GM19023 (cell line): ENCODE results near the gene CCDC194.
"Not testable (repeated sequence)": the region's sequence is repeated elsewhere in the genome, so short reads cannot be mapped to it uniquely, and the experiment has no call there.

Source experiments
- ATAC-seq: cut with Tn5 transposase; IDR thresholded peaks from one replicate; pipeline ENCODE4 v1.9.1; 2021; ENCODE audit warnings: mild to moderate bottlenecking, moderate library complexity; ENCODE audit not compliant: unreplicated experiment

Gene CCDC194

GRCh38 chr19:17376935-17377600 is 16.9 kb downstream of the CCDC194 start, which contains the start of gene PLVAP:
PLVAP (minus strand) TSS chr19:17377342; CDS start chr19:17377288, 54 bp downstream.
- ATAC-seq = no peak

- ATAC-seq = peak; percentile 72
Observed at GRCh38 chr19:17370026-17370587, 23.9 kb downstream of the CCDC194 start.

DNA sequence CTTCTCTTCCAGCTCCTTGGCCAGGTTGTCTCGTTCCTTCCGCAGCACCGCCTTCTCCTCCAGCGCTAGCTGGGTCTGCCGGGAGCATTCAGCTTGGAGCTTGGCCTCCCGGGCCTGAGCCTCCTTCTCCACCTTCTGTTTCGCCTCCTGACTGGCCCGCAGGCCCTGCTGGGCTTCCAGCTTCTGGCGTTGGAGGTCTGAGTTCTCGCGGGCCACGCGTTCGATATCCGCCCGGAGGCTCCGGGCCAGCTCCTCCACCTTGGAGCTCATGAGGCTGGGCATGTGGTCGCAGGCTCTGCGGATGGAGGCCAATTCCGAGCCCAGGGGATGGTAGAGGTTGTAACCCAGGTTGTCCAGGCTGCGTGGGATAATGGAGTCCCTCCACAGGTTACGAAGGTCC is 28.6 kb downstream of the CCDC194 start:
- no peak for ATAC-seq

GRCh38 chr19:17363852-17364605 is 30.0 kb downstream of the CCDC194 start:
- ATAC-seq = not testable (repeated sequence)

DNA sequence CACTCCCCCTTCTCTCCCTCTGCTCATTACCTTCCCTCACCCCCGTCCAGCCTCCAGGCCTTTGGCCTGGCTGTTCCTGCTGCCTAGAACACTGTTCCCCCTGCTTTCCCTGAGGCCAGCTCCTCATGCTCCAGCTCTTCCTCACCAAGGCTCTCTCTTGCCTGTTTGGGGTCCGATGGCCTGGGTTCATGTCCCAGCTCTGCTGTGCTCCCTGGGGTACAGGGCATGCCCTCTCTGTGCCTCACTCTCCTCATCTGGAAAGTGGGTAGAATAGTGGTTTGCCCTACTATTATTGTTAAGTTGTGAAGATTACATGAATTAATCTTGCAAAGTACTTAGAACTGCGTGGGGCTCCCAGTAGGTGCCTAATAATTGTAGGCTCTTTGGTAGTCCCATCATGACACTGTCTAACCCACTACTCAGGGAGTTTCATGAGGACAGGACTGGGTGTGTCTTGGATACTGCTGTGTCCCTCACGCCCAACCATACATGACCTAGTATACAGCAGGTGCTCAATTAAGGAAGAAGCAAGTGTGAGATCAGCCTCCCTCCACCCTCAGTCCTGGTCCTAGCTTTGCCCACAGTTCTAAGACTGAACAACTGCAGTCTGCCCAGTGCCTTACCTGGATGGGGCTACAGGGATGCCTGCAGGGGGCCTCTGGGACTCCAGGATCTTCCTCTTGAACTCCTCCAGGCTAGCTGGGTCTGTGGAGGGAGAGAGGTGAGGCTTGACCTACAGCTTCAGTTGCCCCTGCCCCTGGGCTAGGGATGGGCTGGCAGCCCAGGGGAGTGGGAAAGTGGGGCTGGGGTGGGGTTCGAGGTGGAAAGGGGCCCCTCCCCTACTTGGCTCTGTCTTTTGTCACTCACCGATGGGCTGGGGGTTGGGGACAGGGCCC is 33.8 kb downstream of the CCDC194 start:
- ATAC-seq = no peak

DNA sequence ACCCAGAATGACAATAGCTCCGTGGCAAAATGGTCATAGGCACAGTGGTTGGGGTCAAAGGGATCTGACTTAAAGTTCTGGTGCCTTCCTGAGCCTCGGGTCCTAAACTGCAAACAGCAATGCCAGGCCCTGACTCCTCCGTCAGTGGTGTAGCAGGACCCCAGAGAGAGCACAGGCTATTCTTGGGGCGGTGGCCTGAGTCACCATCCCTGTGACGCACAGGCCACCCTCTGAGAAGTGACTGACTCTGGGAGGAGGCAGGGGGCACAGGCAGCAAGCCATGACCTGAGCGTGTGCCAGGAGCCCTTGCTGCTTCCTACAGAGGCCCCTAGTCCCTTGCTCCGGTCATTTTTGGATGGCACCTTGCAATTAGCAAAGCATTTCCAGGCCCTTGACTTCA is 35.6 kb downstream of the CCDC194 start:
- ATAC-seq = no peak

DNA sequence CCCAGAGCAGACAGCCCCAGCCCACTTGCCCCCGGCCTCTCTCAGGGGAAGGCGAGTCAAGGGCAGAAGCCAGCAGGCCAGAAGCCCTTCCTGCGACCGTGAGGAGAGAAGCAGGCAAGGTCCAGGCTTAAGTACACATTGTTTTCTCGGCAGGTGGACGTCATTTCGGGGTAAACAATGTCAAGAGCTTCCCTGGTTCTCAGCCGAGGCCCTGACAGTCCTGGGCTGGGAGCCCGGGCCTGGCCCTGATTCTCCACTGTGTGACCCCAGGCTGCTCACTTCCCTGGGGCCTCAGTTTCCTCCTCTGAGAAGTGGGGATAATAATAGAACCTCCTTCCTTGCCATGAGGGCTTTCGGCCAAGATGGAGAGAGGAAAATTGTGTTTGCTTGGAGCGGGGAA is 36.3 kb downstream of the CCDC194 start:
- ATAC-seq = no peak

GRCh38 chr19:17357078-17357666 is 36.8 kb downstream of the CCDC194 start:
- ATAC-seq = no peak

- no peak for ATAC-seq
Observed at GRCh38 chr19:17353386-17353785, 40.6 kb downstream of the CCDC194 start.

DNA sequence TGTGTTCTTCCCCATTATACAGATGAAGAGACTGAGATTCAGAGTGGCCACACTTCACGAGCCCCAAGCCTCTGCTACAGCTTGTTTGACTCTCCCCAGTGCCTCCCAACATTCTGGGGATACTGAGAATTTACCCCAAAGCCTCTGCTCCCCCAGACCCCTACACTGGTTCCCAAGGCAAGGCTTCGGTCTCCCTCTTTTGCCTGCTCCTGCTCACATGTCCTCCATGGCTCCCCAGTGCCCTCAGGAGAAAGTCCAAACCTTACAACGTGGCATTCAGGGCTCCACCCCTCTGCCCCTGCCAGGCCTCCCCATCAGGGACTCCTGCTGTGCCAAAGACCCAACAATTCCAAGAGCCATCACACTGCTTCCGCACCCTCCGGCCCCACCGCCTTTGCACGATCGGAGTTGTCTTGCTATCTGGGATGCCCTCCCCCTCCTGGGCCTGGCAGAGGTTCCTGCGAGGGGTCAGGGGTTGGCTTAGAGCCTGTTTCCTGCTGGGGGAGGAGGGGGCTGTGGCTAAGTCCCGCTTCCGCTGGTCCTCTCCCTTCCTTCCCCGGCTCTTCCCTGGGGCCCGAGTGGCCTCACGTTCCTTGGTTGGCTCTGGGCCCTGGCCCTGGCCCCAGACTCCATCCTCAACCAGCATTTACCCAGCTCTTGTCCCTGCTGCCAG is 41.3 kb downstream of the CCDC194 start:
- no peak for ATAC-seq

GRCh38 chr19:17351815-17352435 is 42.1 kb downstream of the CCDC194 start:
- ATAC-seq = no peak

- ATAC-seq = no peak
Observed at GRCh38 chr19:17348700-17349099, 45.3 kb downstream of the CCDC194 start.

DNA sequence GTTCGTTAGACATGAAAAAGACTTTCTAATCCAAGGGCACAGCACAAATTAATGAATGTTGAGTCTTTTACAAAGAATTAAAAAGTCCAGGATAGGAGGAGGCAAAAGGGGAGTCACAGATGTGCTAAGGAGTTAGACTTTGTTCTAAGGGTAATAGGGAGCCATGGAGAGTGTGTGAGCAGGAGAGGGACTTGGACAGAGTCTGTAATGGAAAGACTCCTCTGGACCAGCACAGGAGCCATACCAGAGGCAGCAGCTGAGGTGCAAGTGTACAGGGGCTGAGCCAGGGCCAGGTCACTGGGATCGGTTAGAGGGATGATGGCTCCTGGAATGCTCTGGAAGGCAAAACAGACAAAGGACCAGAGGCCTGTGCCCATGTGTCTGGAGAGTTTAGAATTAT is 46.1 kb downstream of the CCDC194 start:
- no peak for ATAC-seq

GRCh38 chr19:17347361-17347760 is 46.6 kb downstream of the CCDC194 start:
- ATAC-seq = no peak

- no peak for ATAC-seq
Observed at GRCh38 chr19:17346109-17346671, 47.8 kb downstream of the CCDC194 start.

DNA sequence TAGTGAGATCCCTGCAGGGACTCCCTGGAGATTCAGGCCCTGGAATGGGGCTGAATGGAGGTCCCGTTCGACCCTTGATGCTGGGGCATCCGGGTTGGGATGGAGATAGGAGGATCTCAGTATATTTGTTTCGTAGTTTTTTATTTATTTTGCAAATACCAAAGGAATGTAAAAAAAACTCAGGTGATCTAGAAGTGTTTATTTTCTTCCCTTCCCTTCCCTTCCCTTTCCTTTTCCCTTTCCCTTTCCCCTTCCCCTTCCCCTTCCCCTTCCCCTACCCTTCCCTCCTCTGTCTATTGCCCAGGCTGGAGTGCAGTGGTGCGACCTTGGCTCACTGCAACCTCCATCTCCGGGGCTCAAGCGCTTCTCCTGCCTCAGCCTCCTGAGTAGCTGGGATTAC is 52.2 kb downstream of the CCDC194 start:
- no peak for ATAC-seq

- ATAC-seq = no peak
Observed at GRCh38 chr19:17341386-17341785, 52.6 kb downstream of the CCDC194 start.

GRCh38 chr19:17340871-17341357 is 53.1 kb downstream of the CCDC194 start:
- ATAC-seq = no peak
